Measurements from ENCODE around the gene GIMAP2. TPM values are rescaled to one million over a fixed set of nuclear protein-coding genes. Genes with fewer than 3 reads are reported as not detected.
"Not testable (repeated sequence)": the region's sequence is repeated elsewhere in the genome, so short reads cannot be mapped to it uniquely, and the experiment has no call there.

Gene GIMAP2
- 9.1 and 11.5 TPM in 2 replicates for total RNA-seq (2014; rRNA removed; shearing (Covaris generic))

GRCh38 chr7:150685219-150686029 is at the start of gene GIMAP2:
Gene GIMAP2 (plus strand): TSS chr7:150685706. CDS start chr7:150687060, 1,354 bp downstream.
- DNase-seq (ENCODE audit: low read depth), result peak; percentile 74

DNA sequence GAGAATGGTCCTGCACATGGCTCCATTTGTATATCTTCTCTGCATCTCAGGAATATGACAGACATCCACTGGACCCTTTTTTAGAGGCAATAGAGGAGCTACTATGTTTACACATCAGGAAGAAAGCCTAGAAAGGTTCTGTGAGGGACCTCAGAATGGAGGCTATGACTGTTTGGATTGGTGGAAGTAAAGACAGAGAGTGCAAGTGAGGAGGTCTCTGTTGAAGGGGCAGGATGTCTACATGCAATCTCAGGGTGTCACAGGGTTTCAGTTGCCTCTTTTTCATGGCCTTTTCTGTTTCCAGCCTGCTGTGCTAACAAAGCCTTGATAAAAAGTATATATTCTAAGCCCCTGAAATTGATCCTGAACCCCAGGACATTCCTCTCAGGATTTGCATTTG is 43.7 kb upstream of the GIMAP2 start:
- DNase-seq (ENCODE audit: low read depth), result no peak

- DNase-seq (ENCODE audit: low read depth), result no peak
These were observed 42.6 kb upstream of the GIMAP2 start for GRCh38 chr7:150642926-150643325.

GRCh38 chr7:150645259-150646020 is 40.1 kb upstream of the GIMAP2 start:
- DNase-seq (ENCODE audit: low read depth), result no peak

- no peak for DNase-seq (ENCODE audit: low read depth)
These were observed 37.0 kb upstream of the GIMAP2 start for GRCh38 chr7:150648353-150649079.

- no peak for DNase-seq (ENCODE audit: low read depth)
These were observed 36.5 kb upstream of the GIMAP2 start for GRCh38 chr7:150649080-150649385.

DNA sequence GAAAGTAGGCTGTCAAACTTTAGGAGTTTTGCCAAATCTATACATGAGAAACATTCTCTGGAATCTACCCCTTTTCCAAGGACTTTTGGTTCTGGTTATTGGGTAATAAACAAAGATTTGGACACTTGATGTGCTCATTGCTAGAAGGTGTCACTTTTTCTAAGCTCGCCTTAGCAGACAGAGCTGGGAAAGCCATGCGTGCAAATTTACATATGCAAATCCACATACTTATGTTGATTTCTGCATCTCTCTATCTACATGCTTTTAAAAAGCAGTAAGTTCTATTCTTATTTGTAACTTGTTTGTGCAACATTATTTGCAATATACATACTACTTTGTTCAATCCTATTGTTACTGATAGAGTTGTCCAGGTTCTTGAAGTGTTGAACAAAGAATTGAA is 30.8 kb upstream of the GIMAP2 start:
- DNase-seq (ENCODE audit: low read depth), result no peak

- no peak for DNase-seq (ENCODE audit: low read depth)
These were observed 29.5 kb upstream of the GIMAP2 start for GRCh38 chr7:150656047-150656446.

GRCh38 chr7:150657526-150657925 is 28.0 kb upstream of the GIMAP2 start:
- DNase-seq (ENCODE audit: low read depth), result no peak

DNA sequence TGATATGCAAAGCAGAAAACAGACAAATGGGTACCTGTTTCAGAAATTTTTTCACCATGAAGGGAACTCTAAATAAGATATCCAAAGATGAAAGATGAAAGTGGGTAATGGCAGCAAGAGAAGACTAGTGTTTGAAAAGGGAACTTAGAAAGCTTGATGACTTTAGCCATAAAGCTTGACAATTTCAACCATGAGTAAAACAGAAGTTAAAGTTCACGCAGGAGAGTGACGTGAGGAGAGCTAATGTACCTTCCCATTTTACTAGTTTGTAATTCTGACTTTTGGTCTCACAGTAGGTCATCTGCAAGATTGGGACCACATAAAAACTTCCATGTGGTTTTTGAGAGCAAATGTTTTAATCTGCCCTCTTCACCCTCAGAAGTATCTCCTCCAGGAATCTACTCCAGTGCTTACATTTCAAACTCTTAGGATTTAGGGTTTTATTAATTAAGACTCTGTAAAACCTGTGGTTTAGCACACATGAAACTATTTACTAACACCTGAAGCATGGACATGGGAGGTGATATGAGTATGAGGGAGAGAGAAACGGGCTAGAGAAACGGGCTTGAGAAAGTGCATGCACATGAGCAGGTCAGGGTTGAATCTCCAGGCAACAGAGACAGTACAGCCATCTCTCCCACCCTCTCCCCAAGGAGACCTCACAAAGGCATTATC is 24.4 kb upstream of the GIMAP2 start:
- DNase-seq (ENCODE audit: low read depth), result no peak

DNA sequence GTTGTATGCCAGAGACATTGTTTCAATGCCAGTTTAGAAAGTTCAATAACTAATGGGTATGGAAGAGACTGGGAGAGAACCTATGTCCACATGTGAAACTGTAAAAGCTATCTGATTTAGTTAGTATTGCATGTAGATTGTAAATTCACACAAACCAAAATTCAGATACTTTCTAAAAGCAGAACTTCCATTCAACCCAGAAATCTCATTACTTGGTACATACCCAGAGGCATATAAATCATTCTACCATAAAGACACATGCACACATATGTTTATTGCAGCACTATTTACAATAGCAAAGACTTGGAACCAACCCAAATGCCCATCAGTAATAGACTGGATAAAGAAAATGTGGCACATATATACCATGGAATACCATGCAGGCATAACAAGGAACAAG is 22.7 kb upstream of the GIMAP2 start:
- DNase-seq (ENCODE audit: low read depth), result not testable (repeated sequence)

DNA sequence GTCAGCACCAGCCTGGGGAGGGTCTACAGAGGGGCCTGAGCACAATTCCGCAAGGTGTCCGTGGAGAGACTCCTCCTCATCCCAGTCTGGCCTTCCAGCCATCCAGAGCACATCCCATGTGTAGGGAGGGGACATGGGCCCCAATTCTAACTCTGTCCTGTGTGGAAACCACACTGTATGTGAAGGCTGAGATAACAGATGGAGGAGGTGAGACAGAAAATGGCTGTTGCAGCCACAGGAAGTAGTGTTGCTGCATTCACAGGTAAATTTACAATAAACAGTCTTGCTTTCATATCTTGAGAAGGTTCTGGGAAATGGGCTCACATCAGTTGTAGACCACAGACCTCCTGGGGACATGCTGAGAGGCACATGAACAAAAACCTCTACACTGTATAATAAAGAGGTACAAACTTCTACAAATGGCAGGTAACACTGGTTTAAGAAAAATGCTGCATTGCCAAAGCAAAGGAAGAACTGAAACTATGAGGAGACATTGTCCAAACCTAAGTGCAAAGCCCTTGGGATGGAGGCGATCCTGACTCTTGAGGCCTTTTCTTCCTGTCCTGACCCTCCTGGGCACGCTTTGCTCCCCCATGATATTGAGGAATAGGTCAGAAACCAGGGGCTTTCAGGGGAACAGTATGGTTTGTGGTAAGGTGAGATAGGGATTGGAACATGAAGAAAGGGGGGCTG is 21.6 kb upstream of the GIMAP2 start:
- no peak for DNase-seq (ENCODE audit: low read depth)

GRCh38 chr7:150665089-150665748 is 20.3 kb upstream of the GIMAP2 start:
- DNase-seq (ENCODE audit: low read depth), result no peak

DNA sequence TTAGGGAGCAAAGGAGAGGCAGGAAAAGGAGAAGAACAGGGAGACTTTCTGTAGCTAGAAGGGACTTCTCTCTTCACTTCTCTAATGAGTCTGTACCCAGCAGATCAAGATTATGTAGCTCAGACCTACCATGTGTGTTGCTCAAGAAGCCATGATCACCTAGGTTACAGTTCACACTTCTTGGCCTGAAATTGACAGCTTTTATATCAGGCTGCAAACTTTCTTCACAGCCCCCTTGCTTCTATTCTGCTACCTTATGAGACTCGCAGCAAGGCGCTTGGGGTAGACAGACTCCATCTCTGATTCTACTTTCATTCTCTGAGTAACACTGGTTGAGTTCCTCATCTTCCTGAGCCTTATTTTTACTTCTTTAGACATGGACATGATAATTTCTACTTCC is 19.6 kb upstream of the GIMAP2 start:
- no peak for DNase-seq (ENCODE audit: low read depth)

- DNase-seq (ENCODE audit: low read depth), result no peak
These were observed 19.1 kb upstream of the GIMAP2 start for GRCh38 chr7:150666412-150666811.

DNA sequence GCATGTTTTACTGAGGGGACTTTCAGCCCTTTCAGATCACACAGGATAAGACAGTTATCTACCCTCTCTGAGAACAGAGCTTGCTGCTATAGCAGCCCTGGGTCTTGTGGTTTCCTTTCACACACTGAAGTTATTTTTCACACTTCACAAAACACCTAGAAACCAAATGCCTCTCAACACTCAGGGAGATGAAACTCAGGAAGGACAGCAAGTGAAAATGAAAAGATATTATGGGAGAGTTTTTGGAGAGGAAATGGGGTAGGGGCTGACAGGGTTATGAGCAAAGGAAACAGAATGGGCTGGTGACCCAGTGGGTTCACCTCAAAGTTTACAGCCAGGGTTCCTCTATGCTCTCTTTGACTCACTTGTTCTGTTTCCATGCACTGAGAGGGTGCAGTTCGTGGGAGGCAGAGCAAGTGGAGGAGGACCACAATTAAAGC is 17.0 kb upstream of the GIMAP2 start:
- no peak for DNase-seq (ENCODE audit: low read depth)

DNA sequence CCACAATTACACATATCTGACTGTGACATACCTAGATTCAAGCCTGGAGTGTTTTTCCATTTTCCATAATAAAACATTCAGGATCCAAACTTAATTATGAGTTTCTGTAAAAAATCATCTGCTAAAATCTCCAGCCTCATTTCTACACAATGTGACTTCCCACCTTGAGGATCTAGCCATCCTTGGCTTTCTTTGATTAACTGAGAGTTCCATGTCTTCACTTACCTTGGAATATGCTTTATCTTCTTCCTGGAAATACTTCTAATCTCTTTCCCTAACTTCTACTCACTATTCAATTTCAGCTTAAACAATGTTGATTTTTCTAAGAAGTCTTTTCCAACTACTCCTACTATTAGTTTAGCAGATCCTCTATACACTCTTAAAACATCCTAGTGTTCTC is 16.5 kb upstream of the GIMAP2 start:
- no peak for DNase-seq (ENCODE audit: low read depth)

- not testable (repeated sequence) for DNase-seq (ENCODE audit: low read depth)
These were observed 13.5 kb upstream of the GIMAP2 start for GRCh38 chr7:150671798-150672585.

DNA sequence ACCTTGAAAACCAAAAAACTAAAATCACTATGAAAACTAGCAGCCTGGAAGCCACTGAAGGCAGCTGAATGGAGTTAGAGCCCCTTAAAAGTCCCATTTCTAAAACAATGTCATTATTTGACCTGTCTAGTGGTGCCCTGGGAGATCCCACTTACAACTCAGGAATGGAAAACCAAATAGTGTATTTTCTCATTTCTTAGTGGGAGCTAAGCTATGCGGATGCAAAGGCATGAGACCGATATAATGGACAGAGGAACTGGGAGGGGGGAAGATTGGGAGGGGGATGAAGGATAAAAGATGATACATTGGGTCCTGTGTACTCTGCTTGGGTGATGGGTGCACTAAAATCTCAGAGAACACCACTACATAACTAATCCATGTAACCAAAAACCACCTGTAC is 9.8 kb upstream of the GIMAP2 start:
- no peak for DNase-seq (ENCODE audit: low read depth)

DNA sequence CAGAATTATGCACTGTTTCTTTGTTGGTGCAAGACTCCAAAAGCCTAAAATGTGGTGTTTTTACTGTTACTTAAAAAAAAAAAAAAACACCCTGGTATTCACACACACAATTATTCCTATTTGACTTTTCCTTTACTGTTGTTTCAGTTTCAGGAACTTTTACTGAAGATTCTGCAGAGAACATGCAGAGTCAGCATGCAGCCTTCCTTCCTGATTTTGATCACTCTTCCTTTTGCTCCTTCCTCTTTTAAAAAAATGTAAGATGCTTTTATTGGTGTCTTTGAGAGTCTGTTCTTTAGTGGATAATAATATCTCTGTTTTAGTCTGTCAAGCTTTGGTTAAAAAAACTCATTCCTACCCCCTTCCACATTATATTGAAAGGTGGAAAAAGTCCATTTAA is 9.2 kb upstream of the GIMAP2 start:
- DNase-seq (ENCODE audit: low read depth), result not testable (repeated sequence)
